Activated CD4-positive, alpha-beta memory T cell treated with anti-CD3 and anti-CD28 coated beads for 36 hours (primary cell): ENCODE data around the gene QRFP. TPM values are rescaled to one million over a fixed set of nuclear protein-coding genes. Genes with fewer than 3 reads are reported as not detected.

Experiments
- CTCF ChIA-PET: fragments of 350-600 bp; sonication (Branson Sonifier 250); formaldehyde crosslinking; loops from one replicate; lab custom pipeline; 2021; ENCODE audit warnings: antibody characterized with exemption, inconsistent platforms; lab: Charles Lee
- POLR2A ChIA-PET: fragments of 350-600 bp; sonication (Branson Sonifier 250); formaldehyde crosslinking; loops from one replicate; lab custom pipeline; 2021; ENCODE audit warnings: antibody characterized with exemption; lab: Charles Lee
- DNase-seq: peaks from one replicate; pipeline ENCODE4 v3.0.0-alpha.2; 2020
- H3K27ac Mint-ChIP-seq: one replicate; pipeline ENCODE4 v1.8.0; 2021; ENCODE audit warnings: mixed read lengths
- H3K27me3 Mint-ChIP-seq: one replicate; pipeline ENCODE4 v1.8.0; 2021; ENCODE audit warnings: mixed read lengths
- H3K36me3 Mint-ChIP-seq: one replicate; pipeline ENCODE4 v1.8.0; 2021; ENCODE audit warnings: mixed read lengths
- H3K4me1 Mint-ChIP-seq: one replicate; pipeline ENCODE4 v1.8.0; 2021; ENCODE audit warnings: low read depth, mixed read lengths
- H3K4me3 Mint-ChIP-seq: one replicate; pipeline ENCODE4 v1.8.0; 2021; ENCODE audit warnings: mild to moderate bottlenecking, mixed read lengths
- H3K9me3 Mint-ChIP-seq: one replicate; pipeline ENCODE4 v1.8.0; 2021; ENCODE audit warnings: mixed read lengths
- intact Hi-C: fragments of 100-400 bp; cut with micrococcal nuclease; formaldehyde crosslinking; loops from one replicate; pipeline ENCODE4 v1.15.1; 2023
- total RNA-seq, 2 experiments: library from RNA; stranded (reverse); gene quantifications; one replicate each; pipeline ENCODE4 v1.2.3, GENCODE V29; 2021

QRFP gene
- total RNA-seq, 2 experiments from 2014 or later: not detected

GRCh38 chr9:130921989-130922892 lies 25.6 kb upstream of the QRFP start:
- DNase-seq: no peak
- Mint-ChIP-seq H3K27me3 (peaks cover 12% of the 10 kb centered on the region), H3K4me3 (no peak overlapping the region), H3K36me3 (no peaks in the 10 kb centered on the region), H3K27ac (no peak overlapping the region), H3K4me1 (no peaks in the 10 kb centered on the region), H3K9me3 (no peaks in the 10 kb centered on the region)
- ChIA-PET POLR2A (no interaction called here), CTCF (no interaction called here)
- intact Hi-C loops: no loop called here

- intact Hi-C loops: no loop called here
- Mint-ChIP-seq H3K27me3 (peaks cover 12% of the 10 kb centered on the region), H3K4me3 (no peak overlapping the region), H3K36me3 (no peaks in the 10 kb centered on the region), H3K27ac (no peak overlapping the region), H3K4me1 (no peaks in the 10 kb centered on the region), H3K9me3 (no peaks in the 10 kb centered on the region)
- CTCF ChIA-PET: no interaction called here
- POLR2A ChIA-PET: no interaction called here
- no peak for DNase-seq
These were observed 24.8 kb upstream of the QRFP start for GRCh38 chr9:130921300-130921988.

GRCh38 chr9:130920762-130921299 lies 24.2 kb upstream of the QRFP start:
- Mint-ChIP-seq H3K27me3 (peaks cover 12% of the 10 kb centered on the region), H3K36me3 (no peaks in the 10 kb centered on the region), H3K4me3 (no peak overlapping the region), H3K9me3 (no peaks in the 10 kb centered on the region), H3K27ac (no peak overlapping the region), H3K4me1 (no peaks in the 10 kb centered on the region)
- DNase-seq: no peak
- intact Hi-C loops: no loop called here
- ChIA-PET POLR2A (no interaction called here), CTCF (interaction anchor here (0.5 kb wide), 1 partner anchor 126 kb away, joined by 3 read pairs; no protein-coding TSS in a partner anchor)

GRCh38 chr9:130920233-130920632 lies 23.6 kb upstream of the QRFP start:
- Mint-ChIP-seq H3K27ac (no peak overlapping the region), H3K36me3 (no peaks in the 10 kb centered on the region), H3K4me3 (no peak overlapping the region), H3K9me3 (no peaks in the 10 kb centered on the region), H3K4me1 (no peaks in the 10 kb centered on the region), H3K27me3 (peaks cover 12% of the 10 kb centered on the region)
- DNase-seq: no peak
- intact Hi-C loops: no loop called here
- POLR2A ChIA-PET: no interaction called here
- CTCF ChIA-PET: interaction anchor here (0.5 kb wide), 1 partner anchor 127 kb away, joined by 3 read pairs; no protein-coding TSS in a partner anchor

- POLR2A ChIA-PET: no interaction called here
- H3K27ac Mint-ChIP-seq: no peak overlapping the region
- no peaks in the 10 kb centered on the region for H3K4me1 Mint-ChIP-seq
- CTCF ChIA-PET: no interaction called here
- H3K4me3 Mint-ChIP-seq: no peak overlapping the region
- no peak for DNase-seq
- intact Hi-C loops: no loop called here
- H3K36me3 Mint-ChIP-seq: no peaks in the 10 kb centered on the region
- peaks cover 12% of the 10 kb centered on the region for H3K27me3 Mint-ChIP-seq
- no peaks in the 10 kb centered on the region for H3K9me3 Mint-ChIP-seq
These were observed 23.0 kb upstream of the QRFP start for GRCh38 chr9:130919559-130920145.

GRCh38 chr9:130918826-130919558 lies 22.4 kb upstream of the QRFP start:
- intact Hi-C loops: no loop called here
- Mint-ChIP-seq H3K36me3 (no peaks in the 10 kb centered on the region), H3K9me3 (no peaks in the 10 kb centered on the region), H3K27me3 (peaks cover 12% of the 10 kb centered on the region), H3K27ac (no peak overlapping the region), H3K4me3 (no peak overlapping the region), H3K4me1 (no peaks in the 10 kb centered on the region)
- CTCF ChIA-PET: no interaction called here
- DNase-seq: no peak
- POLR2A ChIA-PET: no interaction called here

GRCh38 chr9:130918101-130918825 lies 21.7 kb upstream of the QRFP start:
- ChIA-PET CTCF (no interaction called here), POLR2A (no interaction called here)
- no peaks in the 10 kb centered on the region for H3K9me3 Mint-ChIP-seq
- H3K4me3 Mint-ChIP-seq: no peak overlapping the region
- H3K27ac Mint-ChIP-seq: no peak overlapping the region
- H3K36me3 Mint-ChIP-seq: no peaks in the 10 kb centered on the region
- peaks cover 9% of the 10 kb centered on the region for H3K27me3 Mint-ChIP-seq
- intact Hi-C loops: no loop called here
- H3K4me1 Mint-ChIP-seq: no peaks in the 10 kb centered on the region
- DNase-seq: no peak

- intact Hi-C loops: no loop called here
- peaks cover under 1% of the 10 kb centered on the region for H3K27me3 Mint-ChIP-seq
- DNase-seq: no peak
- CTCF ChIA-PET: no interaction called here
- no peaks in the 10 kb centered on the region for H3K4me1 Mint-ChIP-seq
- no peaks in the 10 kb centered on the region for H3K36me3 Mint-ChIP-seq
- no peak overlapping the region for H3K4me3 Mint-ChIP-seq
- POLR2A ChIA-PET: no interaction called here
- H3K27ac Mint-ChIP-seq: no peak overlapping the region
- no peaks in the 10 kb centered on the region for H3K9me3 Mint-ChIP-seq
These were observed 20.8 kb upstream of the QRFP start for GRCh38 chr9:130917168-130917960.

GRCh38 chr9:130915096-130915447 lies 18.5 kb upstream of the QRFP start:
- H3K27ac Mint-ChIP-seq: no peak overlapping the region
- intact Hi-C loops: no loop called here
- H3K4me3 Mint-ChIP-seq: no peak overlapping the region
- H3K4me1 Mint-ChIP-seq: no peaks in the 10 kb centered on the region
- CTCF ChIA-PET: no interaction called here
- no peak for DNase-seq
- H3K36me3 Mint-ChIP-seq: no peaks in the 10 kb centered on the region
- POLR2A ChIA-PET: no interaction called here
- H3K27me3 Mint-ChIP-seq: no peaks in the 10 kb centered on the region
- H3K9me3 Mint-ChIP-seq: no peaks in the 10 kb centered on the region

- Mint-ChIP-seq H3K27ac (no peak overlapping the region), H3K4me1 (no peaks in the 10 kb centered on the region), H3K9me3 (no peaks in the 10 kb centered on the region), H3K27me3 (no peaks in the 10 kb centered on the region), H3K36me3 (no peaks in the 10 kb centered on the region), H3K4me3 (no peak overlapping the region)
- POLR2A ChIA-PET: no interaction called here
- intact Hi-C loops: no loop called here
- CTCF ChIA-PET: no interaction called here
- DNase-seq: no peak
These were observed 17.9 kb upstream of the QRFP start for GRCh38 chr9:130914417-130915095.
